ENCODE data around the gene TDRD5.

Gene TDRD5

GRCh38 chr1:179591592-179592580 lies at the start of gene TDRD5:
Gene TDRD5, plus strand, starts transcription at chr1:179591832. Its CDS starts 784 bp downstream, at chr1:179592616.
- peak; percentile 28 for DNase-seq

- DNase-seq, result no peak
Observed at GRCh38 chr1:179545321-179545720, 46.3 kb upstream of the TDRD5 start.

- DNase-seq, result no peak
Observed at GRCh38 chr1:179547021-179547535, 44.6 kb upstream of the TDRD5 start.

GRCh38 chr1:179548666-179549367 lies 42.8 kb upstream of the TDRD5 start:
- no peak for DNase-seq

- no peak for DNase-seq
Observed at GRCh38 chr1:179549368-179549700, 42.3 kb upstream of the TDRD5 start.

- no peak for DNase-seq
Observed at GRCh38 chr1:179550746-179551682, 40.6 kb upstream of the TDRD5 start.

GRCh38 chr1:179554427-179554826 lies 37.2 kb upstream of the TDRD5 start:
- DNase-seq, result no peak

- no peak for DNase-seq
Observed at GRCh38 chr1:179558078-179558477, 33.6 kb upstream of the TDRD5 start.

GRCh38 chr1:179575497-179576314 lies 15.9 kb upstream of the TDRD5 start, which contains the start of gene NPHS2:
Gene NPHS2, minus strand, starts transcription at chr1:179575948. Its CDS starts 84 bp downstream, at chr1:179575864.
- no peak for DNase-seq

GRCh38 chr1:179576509-179576908 lies 15.1 kb upstream of the TDRD5 start:
- DNase-seq, result no peak

- DNase-seq, result no peak
Observed at GRCh38 chr1:179583771-179584320, 7.8 kb upstream of the TDRD5 start.

GRCh38 chr1:179586107-179586823 lies 5.4 kb upstream of the TDRD5 start:
- peak; percentile 56 for DNase-seq

- no peak for DNase-seq
Observed at GRCh38 chr1:179587336-179587735, 4.3 kb upstream of the TDRD5 start.

- DNase-seq, result no peak
Observed at GRCh38 chr1:179588425-179589024, 3.1 kb upstream of the TDRD5 start.

- no peak for DNase-seq
Observed at GRCh38 chr1:179589509-179589908, 2.1 kb upstream of the TDRD5 start.

- no peak for DNase-seq
Observed at GRCh38 chr1:179590671-179591070, 961 bp upstream of the TDRD5 start.

- DNase-seq, result no peak
Observed at GRCh38 chr1:179591253-179591591, 410 bp upstream of the TDRD5 start.

GRCh38 chr1:179598631-179599030 lies 7.0 kb downstream of the TDRD5 start:
- no peak for DNase-seq

GRCh38 chr1:179599623-179600249 lies 8.1 kb downstream of the TDRD5 start:
- peak; percentile 61 for DNase-seq

GRCh38 chr1:179601093-179601492 lies 9.5 kb downstream of the TDRD5 start:
- no peak for DNase-seq

All from NCI-H345 (cell line).